K562 (cell line): ENCODE data around the gene TKT. TPM values are rescaled to one million over a fixed set of nuclear protein-coding genes. Genes with fewer than 3 reads are reported as not detected.

Source experiments
- BCL6 ChIP-seq: fragments of 250-450 bp; sonication (Bioruptor Pico); IDR thresholded peaks from 2 replicates; pipeline ENCODE4 v1.4.0; 2020
- CHD2 ChIP-seq: IDR thresholded peaks from 2 replicates; pipeline ENCODE4 v1.6.1; 2011; ENCODE audit warnings: low read depth, low read length
- E2F8 ChIP-seq: fragments of 450-650 bp; IDR thresholded peaks from 2 replicates; pipeline ENCODE4 v1.7.1; 2018; ENCODE audit warnings: mild to moderate bottlenecking, low read depth; ENCODE audit not compliant: partially characterized antibody
- EWSR1 ChIP-seq: fragments of 450-650 bp; IDR thresholded peaks from 2 replicates; pipeline ENCODE4 v1.6.1; 2018; ENCODE audit warnings: borderline replicate concordance, mild to moderate bottlenecking, low read depth, moderate library complexity; ENCODE audit not compliant: partially characterized antibody
- GABPB1 ChIP-seq: sonication (generic); formaldehyde crosslinking; IDR thresholded peaks from 2 replicates; pipeline ENCODE4 v1.8.0; 2022; ENCODE audit warnings: mild to moderate bottlenecking, missing genetic modification reagents
- GATAD2A ChIP-seq: fragments of 450-650 bp; IDR thresholded peaks from 2 replicates; pipeline ENCODE4 v1.6.1; 2017
- KDM5B ChIP-seq: fragments of 200-600 bp; sonication (generic); IDR thresholded peaks from 2 replicates; pipeline ENCODE4 v1.6.1; 2012; ENCODE audit warnings: low read depth, mild to moderate bottlenecking, moderate library complexity, low read length, control low read depth, inconsistent platforms; ENCODE audit not compliant: insufficient replicate concordance
- PRDM10 ChIP-seq: fragments of 450-650 bp; IDR thresholded peaks from 2 replicates; pipeline ENCODE4 v1.6.1; 2018; ENCODE audit not compliant: partially characterized antibody
- RBM15 ChIP-seq: fragments of 200-400 bp; formaldehyde crosslinking; IDR thresholded peaks from 2 replicates; pipeline ENCODE4 v1.6.1; 2018; ENCODE audit warnings: mild to moderate bottlenecking, low read length, moderate library complexity; ENCODE audit not compliant: insufficient read depth
- SAFB ChIP-seq: fragments of 200-400 bp; formaldehyde crosslinking; IDR thresholded peaks from 2 replicates; pipeline ENCODE4 v1.6.1; 2017; ENCODE audit warnings: low read depth, low read length, borderline replicate concordance
- TBL1XR1 ChIP-seq, 2 experiments: IDR thresholded peaks; 2 replicates each; pipeline ENCODE4 v1.6.1; 2012; ENCODE audit warnings: improper control_type of control experiment in 2 of 2, low read length in 2 of 2, mild to moderate bottlenecking in 1 of 2
- TSC22D4 ChIP-seq: fragments of 450-650 bp; IDR thresholded peaks from 2 replicates; pipeline ENCODE4 v1.6.1; 2016; ENCODE audit warnings: missing genetic modification characterization, missing biosample characterization, control low read depth
- XRCC4 ChIP-seq: IDR thresholded peaks from one replicate; pipeline ENCODE4 v1.6.1; 2011; ENCODE audit not compliant: insufficient read depth, insufficient read length; ENCODE audit errors: extremely low read depth
- ZBTB34 ChIP-seq: fragments of 250-450 bp; sonication (Bioruptor Pico); IDR thresholded peaks from 2 replicates; pipeline ENCODE4 v1.8.0; 2021; ENCODE audit warnings: mild to moderate bottlenecking, moderate library complexity
- ZC3H8 ChIP-seq: fragments of 450-650 bp; IDR thresholded peaks from 2 replicates; pipeline ENCODE4 v1.6.1; 2017
- ZKSCAN3 ChIP-seq: fragments of 250-450 bp; sonication (Bioruptor Pico); IDR thresholded peaks from 2 replicates; pipeline ENCODE4 v1.4.0; 2020
- ZNF586 ChIP-seq: fragments of 450-650 bp; formaldehyde crosslinking; conservative IDR thresholded peaks from 2 replicates; pipeline ENCODE4 v1.4.0; 2020; ENCODE audit warnings: mild to moderate bottlenecking, moderate library complexity
- ZNF668 ChIP-seq: fragments of 250-450 bp; sonication (Bioruptor Pico); IDR thresholded peaks from 2 replicates; pipeline ENCODE4 v1.8.0; 2022; ENCODE audit warnings: mild to moderate bottlenecking, inconsistent platforms
- ZNF696 ChIP-seq: fragments of 250-450 bp; sonication (Bioruptor Pico); conservative IDR thresholded peaks from 2 replicates; pipeline ENCODE4 v1.4.0; 2020; ENCODE audit warnings: mild to moderate bottlenecking, moderate library complexity
- polyA plus RNA-seq, 8 experiments: library from polyadenylated mRNA; depleted of rRNA in 4 of 8; stranded (reverse) in 5 of 8; unstranded in 3 of 8; fragments of >200 nt; fragmentation: Nextera tagmentation in 2 of 8; fragmentation: Illumina TruSeq in 1 of 8; extraction: Ambion mirVana in 2 of 8; extraction: Trizol in 1 of 8; gene quantifications; 2 replicates each; pipeline versions ENCODE4 v1.2.1 to v1.2.3, GENCODE V29; 2011 to 2014; ENCODE audit warnings: inconsistent platforms in 1 of 8, missing spikeins in 1 of 8
- total RNA-seq, 7 experiments: library from RNA; depleted of rRNA in 6 of 7; stranded (reverse); fragments of >200 nt in 6 of 7; fragmentation: Illumina TruSeq in 2 of 7; extraction: Trizol in 2 of 7; gene quantifications; 2 replicates each; pipeline versions ENCODE4 v1.2.1 to v1.2.3, GENCODE V29; 2011 to 2021; ENCODE audit warnings: low replicate concordance in 1 of 7
- TF ChIP-seq, protein P1 (sequence below): IDR thresholded peaks from 2 replicates; pipeline ENCODE4 v1.6.1; 2014; ENCODE audit warnings: antibody characterized with exemption

The TKT gene
- total and polyA plus RNA-seq, 9 of the 15 experiments (the other 6 are each of a cell fraction or from before 2014, with no cell fraction given), result 58.1 to 401 (median 187) TPM

- TF ChIP-seq PRDM10, result no peak
- no peak for TF ChIP-seq ZNF668 (CRISPR knock-in tag)
- TF ChIP-seq, protein P1, sequence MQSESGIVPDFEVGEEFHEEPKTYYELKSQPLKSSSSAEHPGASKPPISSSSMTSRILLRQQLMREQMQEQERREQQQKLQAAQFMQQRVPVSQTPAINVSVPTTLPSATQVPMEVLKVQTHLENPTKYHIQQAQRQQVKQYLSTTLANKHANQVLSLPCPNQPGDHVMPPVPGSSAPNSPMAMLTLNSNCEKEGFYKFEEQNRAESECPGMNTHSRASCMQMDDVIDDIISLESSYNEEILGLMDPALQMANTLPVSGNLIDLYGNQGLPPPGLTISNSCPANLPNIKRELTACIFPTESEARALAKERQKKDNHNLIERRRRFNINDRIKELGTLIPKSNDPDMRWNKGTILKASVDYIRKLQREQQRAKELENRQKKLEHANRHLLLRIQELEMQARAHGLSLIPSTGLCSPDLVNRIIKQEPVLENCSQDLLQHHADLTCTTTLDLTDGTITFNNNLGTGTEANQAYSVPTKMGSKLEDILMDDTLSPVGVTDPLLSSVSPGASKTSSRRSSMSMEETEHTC, result no peak
- no peak for TF ChIP-seq GABPB1 (CRISPR knock-in tag)
- TF ChIP-seq RBM15, result no peak
- TF ChIP-seq ZNF586 (CRISPR knock-in tag), result no peak
- no peak for TF ChIP-seq E2F8
- TF ChIP-seq ZC3H8, result no peak
- TF ChIP-seq GATAD2A, result no peak
- no peak for TF ChIP-seq CHD2
- no peak for TF ChIP-seq ZKSCAN3 (CRISPR knock-in tag)
- TF ChIP-seq ZBTB34, result no peak
- TF ChIP-seq TSC22D4 (tag), result no peak
- no peak for TF ChIP-seq ZNF696 (CRISPR knock-in tag)
- no peak for TF ChIP-seq EWSR1
- TF ChIP-seq XRCC4, result no peak
- TF ChIP-seq BCL6 (CRISPR knock-in tag), result peak; percentile 72; the same call in 1 of the 2 replicates
- no peak for TF ChIP-seq SAFB
- TF ChIP-seq TBL1XR1 (IDR thresholded peaks at IDR 0.05; ENCODE audit: low read length in 2 of 2), result no peak
- no peak for TF ChIP-seq KDM5B
Measured at GRCh38 chr3:53236112-53236841, 19.5 kb downstream of the TKT start (continued).
